GM21390 (cell line): ENCODE measurements around the gene CLIP2.
"Not testable (repeated sequence)": the region's sequence is repeated elsewhere in the genome, so short reads cannot be mapped to it uniquely, and the experiment has no call there.

Experiments
- ATAC-seq: cut with Tn5 transposase; IDR thresholded peaks from one replicate; pipeline ENCODE4 v1.9.1; 2021; ENCODE audit not compliant: unreplicated experiment

Gene CLIP2

GRCh38 chr7:74428023-74428422 is 138.8 kb downstream of the CLIP2 start:
- ATAC-seq, result no peak

DNA sequence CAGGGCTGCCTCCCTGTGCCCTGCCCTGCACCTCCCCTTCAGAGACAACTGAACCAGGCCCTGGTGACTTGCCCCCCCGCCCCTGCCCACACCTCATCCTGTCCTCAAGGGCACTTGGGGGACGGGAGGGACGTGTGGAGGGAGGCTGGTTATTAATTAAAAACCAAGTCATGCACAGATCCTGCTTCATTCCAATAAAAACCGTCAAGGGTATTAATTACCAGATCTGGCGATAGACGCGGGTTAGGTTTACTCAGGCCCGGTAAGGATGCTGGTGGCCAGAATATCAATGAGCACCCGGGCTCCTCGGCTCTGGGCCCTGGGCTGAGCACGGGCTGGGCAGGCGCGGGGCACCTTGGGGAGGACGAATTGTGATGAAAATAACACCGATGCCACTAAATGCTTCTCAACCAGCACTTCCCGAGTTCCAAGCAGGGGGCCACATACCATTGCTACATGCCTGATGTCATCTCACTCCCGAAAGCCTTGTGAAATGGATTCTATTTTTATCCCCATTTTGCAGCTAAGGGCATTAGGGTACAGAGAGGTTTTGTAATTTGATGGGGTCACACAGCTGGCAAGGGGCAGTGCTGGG is 140.0 kb downstream of the CLIP2 start:
- ATAC-seq, result no peak

- not testable (repeated sequence) for ATAC-seq
These were observed 141.2 kb downstream of the CLIP2 start for GRCh38 chr7:74430409-74430808.

- ATAC-seq, result no peak
These were observed 141.8 kb downstream of the CLIP2 start for GRCh38 chr7:74430961-74431466.

- ATAC-seq, result not testable (repeated sequence)
These were observed 148.0 kb downstream of the CLIP2 start for GRCh38 chr7:74437291-74437571.

DNA sequence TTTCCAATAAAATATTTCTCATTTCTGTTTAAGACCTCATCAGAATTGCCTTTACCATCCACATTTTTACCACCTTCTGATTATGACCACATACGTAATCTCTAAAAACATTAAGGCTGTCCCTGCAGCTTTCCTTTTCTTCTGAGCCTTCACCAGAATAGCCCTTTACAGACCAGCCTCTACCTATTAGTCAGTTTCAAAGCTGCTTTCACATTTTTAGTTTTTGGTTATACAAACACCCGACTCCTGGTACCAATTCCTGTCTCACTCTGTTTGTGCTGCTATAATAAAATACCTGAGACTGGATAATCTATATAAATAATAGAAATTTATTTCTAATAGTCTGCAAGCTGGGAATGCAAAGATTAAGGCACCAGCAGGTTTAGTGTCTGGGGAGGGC is 149.1 kb downstream of the CLIP2 start:
- no peak for ATAC-seq

DNA sequence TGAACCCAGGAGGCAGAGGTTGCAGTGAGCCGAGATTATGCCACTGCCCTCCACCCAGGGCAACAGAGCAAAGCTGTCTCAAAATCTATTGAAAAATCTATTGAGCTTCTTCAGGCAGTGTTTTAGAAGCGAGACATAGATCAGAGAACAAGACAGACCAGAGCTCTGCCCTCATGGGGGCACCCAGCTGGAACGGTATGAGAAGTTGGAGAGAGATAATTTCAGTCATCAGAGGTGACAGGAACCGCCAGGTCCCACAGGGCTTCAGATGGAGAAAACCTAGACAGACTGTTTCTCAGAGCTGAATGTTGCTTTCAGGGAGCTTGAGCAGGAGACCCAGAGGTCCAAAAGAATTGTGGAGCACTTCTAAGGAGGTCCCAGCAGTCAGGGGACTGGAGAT is 150.3 kb downstream of the CLIP2 start:
- ATAC-seq, result no peak

- not testable (repeated sequence) for ATAC-seq
These were observed 150.9 kb downstream of the CLIP2 start for GRCh38 chr7:74440143-74440542.

DNA sequence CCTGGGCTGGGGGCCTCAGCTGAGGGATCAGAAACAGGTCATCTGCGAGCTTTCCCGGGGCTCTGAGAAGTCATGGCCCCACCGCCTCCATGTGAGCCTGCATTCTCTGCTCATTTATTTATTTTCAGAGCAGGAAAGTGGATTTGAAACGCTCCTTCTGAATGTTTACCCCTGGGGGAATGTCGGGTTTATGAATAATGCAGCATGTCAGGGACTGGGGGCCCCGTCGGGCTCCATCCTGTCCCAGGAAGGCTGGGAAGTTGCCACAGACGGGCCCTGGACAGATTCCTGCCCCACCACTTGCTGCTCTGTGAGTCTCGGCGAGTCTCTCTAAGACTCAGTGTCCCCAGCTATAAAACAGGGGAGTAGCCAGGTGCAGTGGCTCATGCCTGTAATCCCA is 152.6 kb downstream of the CLIP2 start:
- no peak for ATAC-seq

GRCh38 chr7:74443543-74444247 is 154.5 kb downstream of the CLIP2 start:
- ATAC-seq, result no peak

DNA sequence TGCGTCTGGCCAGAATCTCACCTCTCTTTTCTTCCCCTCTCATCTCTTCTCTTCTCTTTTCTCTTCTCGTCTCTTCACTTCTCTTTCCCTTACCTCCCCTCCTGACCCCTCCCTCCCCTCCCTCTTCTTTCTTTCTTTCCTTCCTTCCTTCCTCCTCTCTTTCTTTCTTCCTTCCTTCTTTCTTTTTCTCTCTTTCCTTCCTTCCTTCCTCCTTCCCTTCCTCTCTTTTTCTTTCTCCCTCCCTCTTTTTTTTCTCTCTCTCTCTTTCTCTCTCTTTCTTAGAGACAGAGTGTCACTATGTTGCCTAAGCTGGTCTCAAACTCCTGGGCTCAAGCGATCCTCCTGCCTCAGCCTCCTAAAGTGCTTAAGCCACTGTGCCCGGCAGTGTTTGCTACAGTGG is 159.9 kb downstream of the CLIP2 start:
- no peak for ATAC-seq

GRCh38 chr7:74449809-74450397 is 160.7 kb downstream of the CLIP2 start:
- no peak for ATAC-seq

DNA sequence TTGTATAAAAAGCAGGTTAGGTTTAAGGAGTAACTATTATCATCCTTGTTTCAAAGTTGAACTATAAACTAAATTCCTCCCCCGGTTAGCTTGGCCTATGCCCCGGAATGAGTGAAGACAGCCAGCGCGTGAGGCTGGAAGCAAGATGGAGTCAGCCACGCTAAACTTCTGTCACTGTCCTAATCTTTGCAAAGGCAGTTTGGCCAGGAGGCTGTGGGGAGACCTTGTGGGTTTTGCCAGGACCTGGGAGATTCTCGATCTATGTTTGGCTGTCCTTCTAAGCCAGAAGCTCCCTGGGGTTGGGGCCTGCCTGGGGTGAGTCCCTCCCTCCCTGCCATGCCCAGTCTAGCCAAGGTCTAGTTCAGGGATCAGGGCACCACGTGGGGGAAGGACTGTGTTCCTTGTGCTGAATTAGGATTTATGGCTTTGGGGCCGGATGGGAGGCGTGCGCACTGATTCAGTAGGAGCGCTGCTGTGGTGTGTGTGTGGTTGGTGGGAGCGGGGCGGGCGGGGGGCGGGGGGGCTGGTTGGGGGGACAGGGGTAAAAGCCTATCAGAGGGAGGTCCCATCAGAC is 163.6 kb downstream of the CLIP2 start:
- no peak for ATAC-seq

GRCh38 chr7:74453322-74454011 is 164.3 kb downstream of the CLIP2 start, which contains the start of gene GTF2IRD1:
Gene GTF2IRD1 (plus strand): TSS chr7:74453906. CDS start chr7:74508081, 54,175 bp downstream.
- no peak for ATAC-seq

GRCh38 chr7:74454021-74454924 is 165.1 kb downstream of the CLIP2 start:
- ATAC-seq, result no peak

DNA sequence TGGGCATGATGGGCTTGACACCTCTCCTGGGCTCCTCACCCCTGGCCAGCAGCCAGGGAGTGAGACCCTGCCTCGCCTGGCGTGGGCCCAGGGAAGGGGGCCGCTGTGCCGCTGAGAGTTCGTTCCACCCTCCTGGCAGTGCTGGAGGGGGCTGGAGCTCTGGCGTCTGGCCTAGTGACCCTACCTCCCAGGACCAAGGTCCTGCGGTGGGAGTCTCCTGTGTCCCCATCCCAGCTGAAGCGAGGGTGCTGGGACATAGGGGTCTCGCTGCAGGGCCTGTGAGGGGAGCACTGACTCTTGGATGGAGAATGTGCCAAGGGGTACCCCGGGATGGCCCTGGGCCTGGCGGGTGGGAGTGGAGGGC is 165.7 kb downstream of the CLIP2 start:
- ATAC-seq, result no peak

DNA sequence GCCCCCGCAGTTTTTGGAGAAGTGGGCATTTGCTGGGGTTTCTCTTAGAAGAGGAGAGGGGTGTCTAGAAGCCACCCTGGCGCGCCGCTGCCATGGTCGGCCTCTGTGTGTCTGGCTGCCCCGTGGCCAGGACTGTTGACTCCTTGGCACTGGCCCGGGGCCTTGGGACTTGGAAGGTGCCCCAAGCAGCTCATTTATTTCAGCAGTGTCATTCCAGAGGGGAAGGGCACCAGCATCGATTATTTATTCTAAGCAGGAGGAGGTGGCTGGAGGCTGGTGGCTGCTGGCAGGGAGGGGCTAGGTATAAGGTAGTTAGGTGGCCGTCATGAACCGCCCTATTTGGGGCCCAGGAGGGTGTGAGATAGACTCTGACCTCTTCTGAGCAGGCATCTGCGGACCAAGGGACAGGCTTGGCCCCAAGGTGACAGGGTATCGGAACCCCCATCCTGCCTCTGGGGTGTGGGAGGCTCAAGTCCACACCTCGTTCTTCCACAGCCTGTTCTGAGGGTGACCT is 166.1 kb downstream of the CLIP2 start:
- ATAC-seq, result no peak
